Activated CD4-positive, alpha-beta T cell treated with anti-CD3 and anti-CD28 coated beads for 36 hours (primary cell): ENCODE data around the gene MDH1. TPM values are rescaled to one million over a fixed set of nuclear protein-coding genes. Genes with fewer than 3 reads are reported as not detected.

Experiments used
- total RNA-seq, 2 experiments: library from RNA; stranded (reverse); gene quantifications; one replicate each; pipeline ENCODE4 v1.2.3, GENCODE V29; 2021

Gene MDH1
- total RNA-seq, 2 experiments from 2014 or later = 212 to 265 TPM

Other genes starting within 250 kb of the MDH1 start
- gene WDPCP, start 486 bp upstream of the MDH1 start, total RNA-seq = 1 to 10 TPM; 6.5 to 8.2 TPM